Mesendoderm (in vitro differentiated cells): ENCODE measurements around the gene CLC.
"Not testable (repeated sequence)": the region's sequence is repeated elsewhere in the genome, so short reads cannot be mapped to it uniquely, and the experiment has no call there.

Experiments
- DNase-seq: peaks from one replicate; pipeline ENCODE4 v3.0.0; 2013
- H2AK5ac ChIP-seq: 2 replicates; pipeline ENCODE4 v1.6.1; 2013; ENCODE audit warnings: low read length, inconsistent platforms
- H2BK120ac ChIP-seq: 2 replicates; pipeline ENCODE4 v1.6.1; 2013; ENCODE audit warnings: low read depth, mild to moderate bottlenecking, low read length, moderate library complexity, mixed read lengths
- H2BK15ac ChIP-seq: replicated peaks from 2 replicates; pipeline ENCODE4 v1.6.1; 2013; ENCODE audit warnings: low read depth, mild to moderate bottlenecking, moderate library complexity
- H2BK5ac ChIP-seq: 2 replicates; pipeline ENCODE4 v1.6.1; 2013; ENCODE audit warnings: low read length, inconsistent platforms
- H3K18ac ChIP-seq: 2 replicates; pipeline ENCODE4 v1.6.1; 2013; ENCODE audit warnings: mild to moderate bottlenecking, low read length, mixed read lengths
- H3K23ac ChIP-seq: one replicate; pipeline ENCODE4 v1.6.1; 2013; ENCODE audit warnings: low read length
- H3K27ac ChIP-seq: 2 replicates; pipeline ENCODE4 v1.5.1; 2013; ENCODE audit warnings: low read depth, mild to moderate bottlenecking, inconsistent platforms, low read length, moderate library complexity
- H3K27me3 ChIP-seq: 2 replicates; pipeline ENCODE4 v1.6.1; 2013; ENCODE audit warnings: low read length, control low read depth, mild to moderate bottlenecking, inconsistent platforms; ENCODE audit not compliant: insufficient read depth, poor library complexity
- H3K36me3 ChIP-seq: 2 replicates; pipeline ENCODE4 v1.6.1; 2013; ENCODE audit warnings: low read length, inconsistent platforms; ENCODE audit not compliant: control insufficient read depth, insufficient read depth
- H3K4ac ChIP-seq: one replicate; pipeline ENCODE4 v1.6.1; 2013; ENCODE audit warnings: low read depth, mild to moderate bottlenecking, low read length, moderate library complexity
- H3K4me1 ChIP-seq: 2 replicates; pipeline ENCODE4 v1.6.1; 2013; ENCODE audit warnings: low read depth, low read length, inconsistent platforms; ENCODE audit not compliant: control insufficient read depth
- H3K4me2 ChIP-seq: 2 replicates; pipeline ENCODE4 v1.6.1; 2013; ENCODE audit warnings: low read length
- H3K4me3 ChIP-seq: 2 replicates; pipeline ENCODE4 v1.5.1; 2013; ENCODE audit warnings: mild to moderate bottlenecking, low read length
- H3K56ac ChIP-seq: one replicate; pipeline ENCODE4 v1.6.1; 2013; ENCODE audit warnings: low read length
- H3K79me1 ChIP-seq: 2 replicates; pipeline ENCODE4 v1.6.1; 2013; ENCODE audit warnings: low read length, inconsistent platforms
- H3K79me2 ChIP-seq: 2 replicates; pipeline ENCODE4 v1.6.1; 2013; ENCODE audit warnings: mild to moderate bottlenecking, low read length; ENCODE audit not compliant: control insufficient read depth, insufficient read depth
- H3K9ac ChIP-seq: 2 replicates; pipeline ENCODE4 v1.6.1; 2013; ENCODE audit warnings: low read length, inconsistent platforms
- H4K5ac ChIP-seq: one replicate; pipeline ENCODE4 v1.6.1; 2013; ENCODE audit warnings: low read length
- H4K8ac ChIP-seq: one replicate; pipeline ENCODE4 v1.6.1; 2013; ENCODE audit warnings: low read depth, mild to moderate bottlenecking, control low read depth, low read length, moderate library complexity
- WGBS: extraction: QIAGEN DNeasy Blood & Tissue Kit; methylation state at CpG from one replicate; pipeline ENCODE4 v1.1.7; 2013; ENCODE audit warnings: low lambda C conversion rate, missing lambda C conversion rate; ENCODE audit not compliant: insufficient coverage; ENCODE audit errors: extremely low coverage; 5-methylcytosine and 5-hydroxymethylcytosine counted together

Gene CLC

DNA sequence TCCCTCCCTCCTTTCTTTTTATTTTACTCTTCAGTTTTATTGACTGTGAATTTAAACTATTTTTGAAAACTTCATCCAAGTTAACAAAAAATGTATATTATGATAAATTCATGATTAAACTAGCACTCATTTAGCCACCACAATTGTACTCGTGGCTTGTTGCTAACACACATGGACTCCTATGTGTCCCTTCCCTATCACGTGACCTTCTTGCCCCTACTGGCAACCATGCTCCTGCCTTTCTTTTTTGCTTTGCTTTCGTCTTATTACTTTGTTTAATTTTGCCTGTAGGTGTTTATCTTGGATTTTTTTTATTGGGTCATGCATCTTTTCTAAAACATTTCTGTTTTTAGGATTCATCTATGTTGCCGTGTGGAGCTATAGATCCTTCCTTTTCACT lies 8.2 kb downstream of the CLC start:
- no peak overlapping the region for H4K5ac ChIP-seq
- H3K4me3 ChIP-seq, result no peak overlapping the region
- no peak overlapping the region for H2BK120ac ChIP-seq
- H3K4ac ChIP-seq, result no peak overlapping the region
- no peak overlapping the region for H3K18ac ChIP-seq
- no peaks in the 10 kb centered on the region for H3K79me1 ChIP-seq
- no peak for DNase-seq
- no peak overlapping the region for H2AK5ac ChIP-seq
- no peak overlapping the region for H2BK5ac ChIP-seq
- no CpG with 5 or more reads among the region's 4 CpGs for WGBS
- H2BK15ac ChIP-seq, result no peak overlapping the region
- no peak overlapping the region for H3K56ac ChIP-seq
- H4K8ac ChIP-seq, result no peak overlapping the region
- no peak overlapping the region for H3K23ac ChIP-seq
- no peaks in the 10 kb centered on the region for H3K36me3 ChIP-seq
- H3K27ac ChIP-seq, result no peak overlapping the region
- H3K4me1 ChIP-seq, result no peaks in the 10 kb centered on the region
- no peak overlapping the region for H3K4me2 ChIP-seq
- no peak overlapping the region for H3K9ac ChIP-seq
- H3K27me3 ChIP-seq, result no peaks in the 10 kb centered on the region
- no peaks in the 10 kb centered on the region for H3K79me2 ChIP-seq

DNA sequence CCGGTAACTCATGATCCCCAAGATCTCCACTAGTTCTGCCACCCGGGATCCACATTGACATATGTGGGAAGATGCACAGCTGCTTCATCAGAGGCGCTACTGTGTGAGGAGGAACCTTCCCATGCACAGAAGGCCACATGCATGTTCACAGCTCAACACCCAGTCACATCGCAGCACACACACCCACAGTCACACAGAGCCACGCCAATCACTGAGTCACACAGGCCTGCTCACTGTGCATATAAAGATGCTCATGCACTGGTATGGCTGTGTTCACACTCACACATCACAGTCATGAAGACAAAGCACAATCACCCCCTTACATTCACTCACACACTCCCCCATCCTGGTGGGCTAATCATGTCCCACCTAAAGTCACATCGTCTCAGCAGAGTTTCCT lies 9.8 kb downstream of the CLC start:
- Histone ChIP-seq H2BK120ac (no peak overlapping the region), H3K9ac (no peak overlapping the region), H3K27me3 (no peaks in the 10 kb centered on the region), H3K79me2 (no peaks in the 10 kb centered on the region), H4K5ac (no peak overlapping the region), H3K23ac (no peak overlapping the region), H3K4me2 (no peak overlapping the region), H4K8ac (no peak overlapping the region), H3K56ac (no peak overlapping the region), H3K18ac (no peak overlapping the region), H2BK5ac (no peak overlapping the region), H3K27ac (no peak overlapping the region), H3K4ac (no peak overlapping the region), H3K4me3 (no peak overlapping the region), H2AK5ac (no peak overlapping the region), H3K79me1 (no peaks in the 10 kb centered on the region), H3K36me3 (no peaks in the 10 kb centered on the region), H2BK15ac (no peak overlapping the region), H3K4me1 (no peaks in the 10 kb centered on the region)
- no CpG with 5 or more reads among the region's 6 CpGs for WGBS
- DNase-seq, result no peak

DNA sequence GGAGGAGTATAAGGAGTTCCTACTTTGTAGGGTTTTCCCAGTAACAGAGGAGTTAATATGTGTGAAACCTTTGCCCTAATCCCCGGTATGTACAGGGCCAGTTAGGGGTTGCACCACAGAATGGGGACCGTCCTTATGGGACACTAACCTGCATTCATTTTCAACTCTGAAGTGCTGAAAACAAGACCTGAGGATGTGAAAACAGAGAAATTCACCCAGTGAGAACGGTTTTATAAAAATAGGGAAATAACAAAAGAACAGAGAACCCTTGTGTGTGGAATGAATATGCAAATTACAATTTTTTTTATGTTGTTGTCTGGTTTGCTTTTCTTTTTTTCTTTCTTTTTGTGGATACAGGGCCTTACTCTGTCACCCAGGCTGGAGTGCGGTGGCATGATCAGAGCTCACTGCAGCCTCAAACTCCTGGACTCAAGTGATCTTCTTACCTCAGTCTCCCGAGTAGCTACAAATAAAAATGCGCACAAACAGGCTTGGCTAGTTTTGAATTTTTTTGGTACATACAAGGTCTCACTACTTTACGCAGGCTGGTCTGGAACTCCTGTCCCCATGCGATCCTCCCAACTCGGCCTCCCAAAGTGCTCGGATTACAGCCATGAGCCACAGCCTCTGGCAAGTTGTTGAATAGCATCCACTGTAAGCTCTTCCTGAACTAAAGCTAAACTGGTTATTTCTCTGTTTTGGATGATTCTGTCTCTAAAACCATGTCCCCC lies 10.6 kb downstream of the CLC start:
- H3K18ac ChIP-seq, result no peak overlapping the region
- H3K4me1 ChIP-seq, result no peaks in the 10 kb centered on the region
- no peak overlapping the region for H2AK5ac ChIP-seq
- no peak overlapping the region for H2BK5ac ChIP-seq
- no peaks in the 10 kb centered on the region for H3K36me3 ChIP-seq
- H3K9ac ChIP-seq, result no peak overlapping the region
- no peaks in the 10 kb centered on the region for H3K79me2 ChIP-seq
- no peak for DNase-seq
- H3K4me2 ChIP-seq, result no peak overlapping the region
- H3K23ac ChIP-seq, result no peak overlapping the region
- H3K4me3 ChIP-seq, result no peak overlapping the region
- H4K8ac ChIP-seq, result no peak overlapping the region
- H3K79me1 ChIP-seq, result no peaks in the 10 kb centered on the region
- no peak overlapping the region for H4K5ac ChIP-seq
- WGBS, result no CpG with 5 or more reads among the region's 10 CpGs
- no peak overlapping the region for H2BK120ac ChIP-seq
- no peak overlapping the region for H3K56ac ChIP-seq
- no peaks in the 10 kb centered on the region for H3K27me3 ChIP-seq
- H3K4ac ChIP-seq, result no peak overlapping the region
- no peak overlapping the region for H2BK15ac ChIP-seq
- H3K27ac ChIP-seq, result no peak overlapping the region

DNA sequence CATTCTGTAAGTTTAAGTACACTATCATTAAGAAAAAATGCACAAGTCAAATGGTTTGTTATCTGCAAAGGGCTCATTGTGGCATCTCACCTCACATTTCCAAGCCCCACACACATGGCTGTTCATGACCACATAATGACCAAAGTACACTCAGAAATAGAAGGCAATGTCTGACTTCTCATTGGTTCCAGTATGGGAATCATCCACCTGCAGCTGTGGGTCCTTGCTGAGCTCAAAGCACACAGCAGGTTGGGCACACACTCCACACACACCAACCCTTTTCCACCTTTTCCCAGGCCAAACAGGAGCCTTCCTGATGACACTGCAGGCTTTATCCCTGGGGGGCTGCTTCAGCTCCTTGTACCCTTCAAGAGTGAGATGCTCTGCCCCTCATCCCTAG lies 11.8 kb downstream of the CLC start:
- no peak overlapping the region for H3K4me2 ChIP-seq
- H3K18ac ChIP-seq, result no peak overlapping the region
- no peak overlapping the region for H2AK5ac ChIP-seq
- H2BK15ac ChIP-seq, result no peak overlapping the region
- DNase-seq, result no peak
- H3K9ac ChIP-seq, result no peak overlapping the region
- H3K4me1 ChIP-seq, result no peaks in the 10 kb centered on the region
- no peak overlapping the region for H3K27ac ChIP-seq
- no peak overlapping the region for H3K23ac ChIP-seq
- H4K5ac ChIP-seq, result no peak overlapping the region
- no peaks in the 10 kb centered on the region for H3K36me3 ChIP-seq
- no peak overlapping the region for H2BK120ac ChIP-seq
- H3K4ac ChIP-seq, result no peak overlapping the region
- H2BK5ac ChIP-seq, result no peak overlapping the region
- H3K27me3 ChIP-seq, result no peaks in the 10 kb centered on the region
- no peak overlapping the region for H3K56ac ChIP-seq
- no peak overlapping the region for H3K4me3 ChIP-seq
- H3K79me2 ChIP-seq, result no peaks in the 10 kb centered on the region
- H4K8ac ChIP-seq, result no peak overlapping the region
- no peaks in the 10 kb centered on the region for H3K79me1 ChIP-seq

GRCh38 chr19:39720144-39720543 lies 17.7 kb downstream of the CLC start:
- H3K23ac ChIP-seq, H3K56ac ChIP-seq, H2BK15ac ChIP-seq, H3K4me1 ChIP-seq, H4K8ac ChIP-seq, H4K5ac ChIP-seq, H3K79me2 ChIP-seq, H3K4me3 ChIP-seq, H3K79me1 ChIP-seq, H2BK120ac ChIP-seq, H3K27me3 ChIP-seq, H2AK5ac ChIP-seq, H3K4me2 ChIP-seq, DNase-seq, H3K9ac ChIP-seq, H3K4ac ChIP-seq, H2BK5ac ChIP-seq, H3K27ac ChIP-seq, H3K18ac ChIP-seq, H3K36me3 ChIP-seq: not testable (repeated sequence)
- WGBS, result no CpG with 5 or more reads among the region's 3 CpGs

DNA sequence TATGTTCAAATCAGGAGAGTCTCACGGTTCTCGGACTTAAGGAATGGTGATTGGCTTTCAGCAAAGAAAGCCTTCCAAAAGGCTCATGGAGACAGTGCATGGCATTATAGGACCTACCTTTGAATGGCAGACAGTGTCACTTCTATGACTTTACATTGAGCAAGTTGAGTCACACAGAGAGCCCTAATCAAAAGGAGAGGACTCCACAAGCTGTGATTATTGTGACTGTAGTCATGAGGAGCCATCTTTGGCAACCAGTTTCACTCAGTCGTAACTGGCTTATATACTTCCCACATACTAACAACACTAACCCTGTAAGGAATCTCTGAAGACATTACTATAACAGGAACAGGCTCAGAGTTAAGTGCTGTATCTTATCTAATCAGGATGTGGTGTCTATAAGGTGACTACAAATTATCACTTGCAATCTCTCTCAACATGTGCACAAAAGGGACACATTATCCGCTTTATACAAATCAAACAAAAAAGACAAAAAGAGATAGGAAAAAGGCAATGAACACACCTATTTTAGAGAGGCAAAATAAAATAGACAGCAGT lies 27.4 kb downstream of the CLC start:
- Histone ChIP-seq H2BK15ac (no peak overlapping the region), H3K4me3 (no peak overlapping the region), H3K4ac (no peak overlapping the region), H3K27me3 (no peaks in the 10 kb centered on the region), H3K27ac (no peak overlapping the region), H3K79me2 (no peaks in the 10 kb centered on the region), H3K79me1 (no peaks in the 10 kb centered on the region), H4K8ac (no peak overlapping the region), H3K18ac (no peak overlapping the region), H4K5ac (no peak overlapping the region), H2BK5ac (no peak overlapping the region), H3K4me1 (no peaks in the 10 kb centered on the region), H3K23ac (no peak overlapping the region), H3K4me2 (no peak overlapping the region), H3K9ac (no peak overlapping the region), H3K36me3 (no peaks in the 10 kb centered on the region), H2BK120ac (no peak overlapping the region), H3K56ac (no peak overlapping the region), H2AK5ac (no peak overlapping the region)
- DNase-seq, result peak; percentile 3
- no CpG with 5 or more reads among the region's 4 CpGs for WGBS
